COLO668 (cell line): ENCODE results near the gene YIPF5.

ENCODE experiments used
- DNase-seq: peaks from one replicate; lab custom pipeline; 2025; ENCODE audit not compliant: unreplicated experiment; lab: John Stamatoyannopoulos, UW

Gene YIPF5

GRCh38 chr5:144128844-144129243 lies 41.6 kb downstream of the YIPF5 start:
- no peak for DNase-seq

- no peak for DNase-seq
Measured at GRCh38 chr5:144126707-144127106, 43.8 kb downstream of the YIPF5 start.

GRCh38 chr5:144125163-144125726 lies 45.2 kb downstream of the YIPF5 start:
- DNase-seq, result no peak

GRCh38 chr5:144122641-144123040 lies 47.8 kb downstream of the YIPF5 start:
- DNase-seq, result no peak

GRCh38 chr5:144122081-144122480 lies 48.4 kb downstream of the YIPF5 start:
- DNase-seq, result no peak

- no peak for DNase-seq
Measured at GRCh38 chr5:144121577-144121976, 48.9 kb downstream of the YIPF5 start.

- no peak for DNase-seq
Measured at GRCh38 chr5:144120661-144121180, 49.7 kb downstream of the YIPF5 start.

GRCh38 chr5:144117412-144117811 lies 53.0 kb downstream of the YIPF5 start:
- no peak for DNase-seq

GRCh38 chr5:144114571-144114970 lies 55.9 kb downstream of the YIPF5 start:
- no peak for DNase-seq
